ENCODE measurements around the gene ETV6. TPM values are rescaled to one million over a fixed set of nuclear protein-coding genes. Genes with fewer than 3 reads are reported as not detected.

ETV6 gene
- total and polyA plus RNA-seq, 9 of the 15 experiments (the other 6 are each of a cell fraction or from before 2014, with no cell fraction given), result 0.81 to 12.7 (median 4.1) TPM

GRCh38 chr12:11724888-11725311 is 75.4 kb downstream of the ETV6 start:
- H3K27ac ChIP-seq (ENCODE audit: extremely low read depth, low read depth, low read length), result no peak overlapping the region
- no peak overlapping the region for H3K9ac ChIP-seq (ENCODE audit: insufficient read depth in 1 of 2, low read depth in 2 of 2, low read length in 2 of 2)
- no peaks in the 10 kb centered on the region for H4K20me1 ChIP-seq (replicated peaks; ENCODE audit: control insufficient read depth, insufficient read depth, low read length)
- no peaks in the 10 kb centered on the region for H3K27me3 ChIP-seq (ENCODE audit: control insufficient read depth in 2 of 2, insufficient read depth in 2 of 2, low read length in 2 of 2)
- H3K4me2 ChIP-seq (ENCODE audit: insufficient read depth, low read length), result no peak overlapping the region
- no peaks in the 10 kb centered on the region for H3K79me2 ChIP-seq (ENCODE audit: control insufficient read depth, insufficient read depth, low read length)
- intact Hi-C loops (cut with micrococcal nuclease), result no loop called here
- no peak for FAIRE-seq
- CTCF ChIA-PET (ENCODE audit: low intra/inter-chr PET ratio), result no interaction called here
- H3K9me1 ChIP-seq (ENCODE audit: control insufficient read depth, insufficient read depth, low read length), result no peaks in the 10 kb centered on the region
- no peak overlapping the region for H3K4me3 ChIP-seq
- 49% methylated on average over 6 of the region's 7 CpGs for WGBS (ENCODE audit: insufficient coverage, low coverage, missing lambda C conversion rate)
- DNase-seq (ENCODE audit: extremely low read depth in 1 of 4, low spot score in 3 of 4), result peak in 1 of 4 experiments; percentile 9
- H3K36me3 ChIP-seq (ENCODE audit: control insufficient read depth, insufficient read depth, low read length), result no peaks in the 10 kb centered on the region
- POLR2A ChIA-PET, result no interaction called here
- H2AFZ ChIP-seq (ENCODE audit: low read depth, low read length), result no peak overlapping the region
- peaks cover 0 to 6% of the 10 kb centered on the region in 2 experiments; a peak in 2 of 5 replicates for H3K4me1 ChIP-seq (replicated peaks in 1 of 2; ENCODE audit: control insufficient read depth in 2 of 2, insufficient read depth in 2 of 2, low read length in 2 of 2)
- no peak for ATAC-seq
- peak; percentile 51; the same call in 1 of the 2 replicates for TF ChIP-seq SPI1 (IDR thresholded peaks at IDR 0.05; ENCODE audit: borderline replicate concordance, low read depth, low read length)
- TF ChIP-seq E2F3 (CRISPR knock-in tag; IDR thresholded peaks at IDR 0.05), result no peak
- in situ Hi-C loops (cut with MboI), result no loop called here
- BruUV-seq (replicated peaks), result no TSS peak
- H3K9me3 ChIP-seq (replicated peaks; ENCODE audit: control insufficient read depth, insufficient read depth, low read depth, low read length), result no peaks in the 10 kb centered on the region

- in situ Hi-C loops (cut with MboI), result no loop called here
- no peaks in the 10 kb centered on the region for H3K9me3 ChIP-seq (replicated peaks; ENCODE audit: control insufficient read depth, insufficient read depth, low read depth, low read length)
- H3K79me2 ChIP-seq (ENCODE audit: control insufficient read depth, insufficient read depth, low read length), result no peaks in the 10 kb centered on the region; the same call in 2 of the 3 replicates
- ATAC-seq (no peak), FAIRE-seq (no peak), DNase-seq (ENCODE audit: extremely low read depth in 1 of 4, low spot score in 3 of 4) (no peak)
- H3K9ac ChIP-seq (ENCODE audit: insufficient read depth in 1 of 2, low read depth in 2 of 2, low read length in 2 of 2), result no peak overlapping the region
- no TSS peak for BruUV-seq (replicated peaks)
- no peak overlapping the region for H3K4me2 ChIP-seq (ENCODE audit: insufficient read depth, low read length)
- H3K4me1 ChIP-seq (replicated peaks in 1 of 2; ENCODE audit: control insufficient read depth in 2 of 2, insufficient read depth in 2 of 2, low read length in 2 of 2), result peaks cover 0 to 6% of the 10 kb centered on the region in 2 experiments; a peak in 2 of 5 replicates
- H3K9me1 ChIP-seq (ENCODE audit: control insufficient read depth, insufficient read depth, low read length), result no peaks in the 10 kb centered on the region
- no peaks in the 10 kb centered on the region for H3K27me3 ChIP-seq (ENCODE audit: control insufficient read depth in 2 of 2, insufficient read depth in 2 of 2, low read length in 2 of 2)
- H3K36me3 ChIP-seq (ENCODE audit: control insufficient read depth, insufficient read depth, low read length), result no peaks in the 10 kb centered on the region
- intact Hi-C loops (cut with micrococcal nuclease), result no loop called here
- ChIA-PET CTCF (ENCODE audit: low intra/inter-chr PET ratio) (no interaction called here), POLR2A (no interaction called here)
- H3K27ac ChIP-seq (ENCODE audit: extremely low read depth, low read depth, low read length), result no peak overlapping the region
- no peak overlapping the region for H2AFZ ChIP-seq (ENCODE audit: low read depth, low read length)
- H4K20me1 ChIP-seq (replicated peaks; ENCODE audit: control insufficient read depth, insufficient read depth, low read length), result no peaks in the 10 kb centered on the region
- H3K4me3 ChIP-seq, result no peak overlapping the region
- 86% methylated on average over 1 of the region's 8 CpGs for WGBS (ENCODE audit: insufficient coverage, low coverage, missing lambda C conversion rate)
- TF ChIP-seq MCM7 (IDR thresholded peaks at IDR 0.05) (no peak), HDAC1 (IDR thresholded peaks at IDR 0.05) (no peak), SUPT5H (IDR thresholded peaks at IDR 0.05) (no peak), SIX5 (IDR thresholded peaks at IDR 0.05; ENCODE audit: borderline replicate concordance in 1 of 2, insufficient read depth in 1 of 2, low read depth in 1 of 2, low read length in 2 of 2) (no peak), ATF7 (IDR thresholded peaks at IDR 0.05) (no peak)
Measured at GRCh38 chr12:11725686-11726085, 76.2 kb downstream of the ETV6 start.
